ENCODE measurements around the gene TPCN2.
"Not testable (repeated sequence)": the region's sequence is repeated elsewhere in the genome, so short reads cannot be mapped to it uniquely, and the experiment has no call there.

Gene TPCN2

GRCh38 chr11:69076977-69077376, 28.2 kb downstream of the TPCN2 start:
- not testable (repeated sequence) for DNase-seq

- no peak for DNase-seq
Observed at GRCh38 chr11:69078508-69078907, 29.8 kb downstream of the TPCN2 start.

GRCh38 chr11:69078930-69079605, 30.3 kb downstream of the TPCN2 start:
- no peak for DNase-seq

GRCh38 chr11:69079661-69080256, 31.0 kb downstream of the TPCN2 start:
- no peak for DNase-seq

GRCh38 chr11:69080257-69080995, 31.7 kb downstream of the TPCN2 start:
- DNase-seq = peak; percentile 55

GRCh38 chr11:69081180-69081579, 32.4 kb downstream of the TPCN2 start:
- DNase-seq = no peak

GRCh38 chr11:69083531-69084247, 35.0 kb downstream of the TPCN2 start:
- no peak for DNase-seq

- no peak for DNase-seq
Observed at GRCh38 chr11:69084371-69084770, 35.6 kb downstream of the TPCN2 start.

- DNase-seq = no peak
Observed at GRCh38 chr11:69085490-69086095, 36.9 kb downstream of the TPCN2 start.

- DNase-seq = no peak
Observed at GRCh38 chr11:69086152-69087132, 37.7 kb downstream of the TPCN2 start.

- no peak for DNase-seq
Observed at GRCh38 chr11:69087133-69087524, 38.4 kb downstream of the TPCN2 start.

- DNase-seq = no peak
Observed at GRCh38 chr11:69087811-69088210, 39.1 kb downstream of the TPCN2 start.

- DNase-seq = peak; percentile 83
Observed at GRCh38 chr11:69088676-69089146, 40.0 kb downstream of the TPCN2 start.

GRCh38 chr11:69089258-69089657, 40.5 kb downstream of the TPCN2 start:
- no peak for DNase-seq

- DNase-seq = no peak
Observed at GRCh38 chr11:69091638-69092165, 43.0 kb downstream of the TPCN2 start.

GRCh38 chr11:69092263-69092662, 43.5 kb downstream of the TPCN2 start:
- DNase-seq = no peak

GRCh38 chr11:69093106-69093505, 44.4 kb downstream of the TPCN2 start:
- DNase-seq = no peak

GRCh38 chr11:69094111-69094914, 45.6 kb downstream of the TPCN2 start:
- peak; percentile 32 for DNase-seq

- peak; percentile 25 for DNase-seq
Observed at GRCh38 chr11:69094915-69095290, 46.2 kb downstream of the TPCN2 start.

- no peak for DNase-seq
Observed at GRCh38 chr11:69095300-69095699, 46.6 kb downstream of the TPCN2 start.
